Prostate gland (tissue), 2 donors: ENCODE results near the gene AKT2. TPM values are rescaled to one million over a fixed set of nuclear protein-coding genes. Genes with fewer than 3 reads are reported as not detected.

ENCODE experiments used
- DNase-seq: peaks from one replicate; pipeline ENCODE4 v3.0.0-alpha.2; 2019; ENCODE audit warnings: low spot score
- H3K27ac ChIP-seq, 2 donors: fragments of 200-600 bp; sonication (generic); 2 replicates each; pipeline ENCODE4 v1.5.1; 2017 to 2019
- H3K27me3 ChIP-seq: fragments of 200-600 bp; sonication (generic); replicated peaks from 2 replicates; pipeline ENCODE4 v1.5.1; 2019; ENCODE audit not compliant: insufficient read depth
- H3K36me3 ChIP-seq, 2 donors: fragments of 200-600 bp; sonication (generic); 1 replicate in 1 of 2; 2 replicates in 1 of 2; pipeline versions ENCODE4 v1.5.1 to v1.8.1; 2017 to 2019
- H3K4me1 ChIP-seq: fragments of 200-600 bp; sonication (generic); replicated peaks from 2 replicates; pipeline ENCODE4 v1.5.1; 2019
- H3K4me3 ChIP-seq, 2 donors: fragments of 200-600 bp; sonication (generic); 2 replicates each; pipeline ENCODE4 v1.5.1; 2017 to 2019
- H3K9me3 ChIP-seq: fragments of 200-600 bp; sonication (generic); 2 replicates; pipeline ENCODE4 v1.5.1; 2017
- CTCF ChIP-seq, 4 experiments: fragments of 200-600 bp in 2 of 4; fragments of 450-650 bp in 2 of 4; sonication (generic) in 2 of 4; IDR thresholded peaks; 1 replicate in 3 of 4; 2 replicates in 1 of 4; pipeline ENCODE4 v1.5.1; 2016 to 2019; ENCODE audit warnings: antibody characterized with exemption in 4 of 4, mild to moderate bottlenecking in 2 of 4, moderate library complexity in 2 of 4
- POLR2A ChIP-seq: fragments of 450-650 bp; IDR thresholded peaks from one replicate; pipeline ENCODE4 v1.6.1; 2016; ENCODE audit warnings: antibody characterized with exemption, mild to moderate bottlenecking
- POLR2AphosphoS5 ChIP-seq: sonication (generic); formaldehyde crosslinking; IDR thresholded peaks from one replicate; pipeline ENCODE4 v1.6.1; 2017; ENCODE audit warnings: antibody characterized with exemption
- WGBS: methylation state at CpG from one replicate; pipeline ENCODE4 v1.1.5; 2018; 5-methylcytosine and 5-hydroxymethylcytosine counted together
- intact Hi-C: fragments of 100-400 bp; cut with DNase I; formaldehyde crosslinking; loops from one replicate; pipeline ENCODE4 v1.14.2; 2022
- total RNA-seq, 2 donors: library from RNA; depleted of rRNA; stranded (reverse); fragments of >200 nt; gene quantifications; one replicate each; pipeline ENCODE4 v1.1.0, GENCODE V29; 2016

Gene AKT2
- total RNA-seq, 2 donors from 2014 or later, result 95.3 to 171 TPM

DNA sequence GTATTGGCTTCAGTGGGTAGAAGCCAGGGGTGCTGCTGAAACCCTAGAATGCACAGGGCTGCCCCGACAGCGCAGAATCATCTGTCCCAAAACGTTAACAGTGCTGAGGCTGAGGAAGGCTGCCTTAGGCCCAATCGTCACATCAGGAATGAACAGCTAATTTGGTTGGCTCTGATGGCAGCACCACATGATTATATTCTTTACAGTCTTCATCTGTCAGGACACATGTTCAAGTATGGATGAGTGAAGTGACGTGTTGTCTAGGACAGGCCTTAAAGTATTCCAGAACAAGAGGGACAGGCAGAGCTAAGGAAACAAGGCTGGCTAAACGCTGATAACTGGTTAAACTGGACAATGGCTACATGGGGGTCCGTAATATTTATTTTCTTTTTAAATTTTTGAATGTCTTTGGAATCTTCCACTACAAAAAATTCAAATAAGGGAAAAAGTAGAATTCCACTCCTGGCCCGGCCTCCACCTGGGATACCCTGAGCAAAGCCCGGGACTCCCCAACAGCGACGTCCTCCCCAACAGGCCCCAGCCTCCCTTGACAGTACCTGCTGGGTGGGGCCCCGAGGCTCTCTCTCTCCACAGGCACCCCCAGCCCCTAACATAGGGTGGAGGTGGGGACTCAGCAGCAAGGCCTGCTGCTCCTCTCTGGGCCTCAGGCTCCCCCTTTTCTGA lies 43.9 kb downstream of the AKT2 start:
- Histone ChIP-seq H3K4me3 (no peak overlapping the region), H3K27ac (no peak overlapping the region), H3K9me3 (no peaks in the 10 kb centered on the region), H3K27me3 (no peaks in the 10 kb centered on the region), H3K36me3 (peaks cover 6 to 8% of the 10 kb centered on the region in 2 donors), H3K4me1 (no peaks in the 10 kb centered on the region)
- no peak for DNase-seq
- TF ChIP-seq CTCF (IDR thresholded peaks at IDR 0.05) (no peak), POLR2AphosphoS5 (no peak), POLR2A (no peak)
- intact Hi-C loops, result no loop called here
- WGBS, result 84% methylated on average over 12 of the region's 12 CpGs

DNA sequence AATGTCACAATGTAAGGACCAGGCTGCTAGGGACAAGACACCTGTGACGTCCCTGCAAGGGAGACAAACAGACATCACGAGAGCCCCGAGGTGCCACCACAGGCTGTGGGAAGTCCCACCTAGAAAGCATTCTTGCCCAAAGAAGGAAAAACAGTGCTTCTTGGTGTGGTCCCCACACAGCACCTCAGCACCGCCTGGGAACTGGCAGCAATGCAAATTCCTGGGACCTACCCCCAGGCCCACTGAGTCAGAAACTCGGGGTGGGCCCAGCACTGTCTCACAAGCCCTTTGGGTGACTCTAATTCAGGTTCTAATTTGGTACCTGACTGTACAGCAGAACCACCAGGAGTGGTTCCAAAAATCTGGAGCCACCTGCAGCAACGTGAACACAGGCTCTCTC lies 44.8 kb downstream of the AKT2 start:
- Histone ChIP-seq H3K4me3 (no peak overlapping the region), H3K4me1 (no peaks in the 10 kb centered on the region), H3K36me3 (peaks cover 8 to 10% of the 10 kb centered on the region in 2 donors), H3K27ac (no peak overlapping the region), H3K9me3 (no peaks in the 10 kb centered on the region), H3K27me3 (no peaks in the 10 kb centered on the region)
- DNase-seq, result no peak
- WGBS, result 94% methylated on average over 6 of the region's 6 CpGs
- intact Hi-C loops, result no loop called here
- TF ChIP-seq CTCF (IDR thresholded peaks at IDR 0.05), result no peak
- no peak for TF ChIP-seq POLR2AphosphoS5
- no peak for TF ChIP-seq POLR2A

GRCh38 chr19:40239415-40240226 lies 45.5 kb downstream of the AKT2 start:
- no peak overlapping the region for H3K4me3 ChIP-seq
- WGBS, result 92% methylated on average over 12 of the region's 12 CpGs
- no peaks in the 10 kb centered on the region for H3K4me1 ChIP-seq
- H3K9me3 ChIP-seq, result no peaks in the 10 kb centered on the region
- intact Hi-C loops, result no loop called here
- DNase-seq, result no peak
- no peak overlapping the region for H3K27ac ChIP-seq
- TF ChIP-seq CTCF (IDR thresholded peaks at IDR 0.05), result no peak
- TF ChIP-seq POLR2AphosphoS5, result no peak
- no peak for TF ChIP-seq POLR2A
- peaks cover 8 to 11% of the 10 kb centered on the region in 2 donors for H3K36me3 ChIP-seq
- no peaks in the 10 kb centered on the region for H3K27me3 ChIP-seq

DNA sequence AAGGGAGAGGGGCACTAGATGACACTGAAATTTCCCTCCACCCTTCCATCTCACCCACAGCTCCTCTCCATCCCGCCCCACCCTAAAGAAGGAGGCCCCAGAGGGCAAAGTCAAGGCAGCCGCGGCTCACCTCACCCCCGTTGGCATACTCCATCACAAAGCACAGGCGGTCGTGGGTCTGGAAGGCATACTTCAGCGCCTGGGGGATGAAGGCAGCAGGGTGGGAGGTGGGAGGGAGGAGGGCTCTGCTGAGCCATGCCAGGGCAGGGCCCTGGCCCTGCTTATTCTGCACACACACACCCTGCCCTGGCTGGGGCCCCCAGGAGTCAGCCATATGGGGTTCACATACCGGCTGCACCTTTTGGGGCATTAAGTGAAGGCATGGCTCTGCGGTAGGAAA lies 46.4 kb downstream of the AKT2 start:
- DNase-seq, result no peak
- WGBS, result 90% methylated on average over 9 of the region's 9 CpGs
- H3K27ac ChIP-seq, result no peak overlapping the region
- H3K36me3 ChIP-seq, result peaks cover 8 to 11% of the 10 kb centered on the region in 2 donors
- TF ChIP-seq POLR2AphosphoS5, result no peak
- TF ChIP-seq POLR2A, result no peak
- no peak for TF ChIP-seq CTCF (IDR thresholded peaks at IDR 0.05)
- H3K4me1 ChIP-seq, result no peaks in the 10 kb centered on the region
- H3K4me3 ChIP-seq, result no peak overlapping the region
- intact Hi-C loops, result no loop called here
- no peaks in the 10 kb centered on the region for H3K9me3 ChIP-seq
- no peaks in the 10 kb centered on the region for H3K27me3 ChIP-seq
